OCI-LY3 (cell line): ENCODE data around the gene TTF2.

ENCODE experiments used
- H2AFZ ChIP-seq: fragments of 200-600, 300-600 bp; shearing (Covaris generic); 2 replicates; pipeline ENCODE4 v1.6.0; 2014; ENCODE audit warnings: antibody characterized with exemption, low read depth, low read length
- H3K27ac ChIP-seq: fragments of 200-600, 300-600 bp; sonication (generic); 2 replicates; pipeline ENCODE4 v1.5.1; 2014; ENCODE audit warnings: mild to moderate bottlenecking, low read length, moderate library complexity, mixed read lengths
- H3K27me3 ChIP-seq: fragments of 200-600, 300-600 bp; sonication (generic); 2 replicates; pipeline ENCODE4 v1.6.1; 2014; ENCODE audit warnings: low read depth, low read length, mixed read lengths
- H3K36me3 ChIP-seq: fragments of 200-600, 300-600 bp; sonication (generic); replicated peaks from 2 replicates; pipeline ENCODE3; 2014; ENCODE audit warnings: low read depth, low read length, mixed read lengths
- H3K4me1 ChIP-seq: fragments of 300-600, 200-600 bp; sonication (generic); 2 replicates; pipeline ENCODE4 v1.6.1; 2014; ENCODE audit warnings: low read length, mixed read lengths
- H3K4me2 ChIP-seq: fragments of 200-600, 300-600 bp; sonication (generic); 2 replicates; pipeline ENCODE4 v1.6.1; 2014; ENCODE audit warnings: low read length, mixed read lengths
- H3K4me3 ChIP-seq: fragments of 300-600, 200-600 bp; sonication (generic); 2 replicates; pipeline ENCODE4 v1.5.1; 2014; ENCODE audit warnings: antibody characterized with exemption, mild to moderate bottlenecking, low read length, moderate library complexity
- H3K79me2 ChIP-seq: fragments of 300-600, 200-600 bp; shearing (Covaris generic); 2 replicates; pipeline ENCODE4 v1.6.1; 2014; ENCODE audit warnings: mild to moderate bottlenecking, low read length, mixed read lengths
- H3K9ac ChIP-seq: fragments of 300-600, 200-600 bp; shearing (Covaris generic); 2 replicates; pipeline ENCODE4 v1.6.0; 2014; ENCODE audit warnings: mild to moderate bottlenecking, low read length, moderate library complexity
- H3K9me3 ChIP-seq: fragments of 200-600, 300-600 bp; shearing (Covaris generic); 2 replicates; pipeline ENCODE4 v1.6.1; 2014; ENCODE audit warnings: low read length, mixed read lengths; ENCODE audit not compliant: insufficient read depth
- H4K20me1 ChIP-seq: fragments of 200-600, 300-600 bp; sonication (generic); 2 replicates; pipeline ENCODE4 v1.6.1; 2016; ENCODE audit warnings: low read length, mixed read lengths; ENCODE audit not compliant: insufficient read depth
- EZH2phosphoT487 ChIP-seq: fragments of 200-600 bp; shearing (Covaris generic); IDR thresholded peaks from 2 replicates; pipeline ENCODE4 v1.6.1; 2018; ENCODE audit warnings: antibody characterized with exemption, mixed run types, low read depth
- TF ChIP-seq, protein P1 (sequence below): fragments of 200-600, 300-600 bp; sonication (generic); IDR thresholded peaks from 2 replicates; pipeline ENCODE4 v1.5.1; 2014; ENCODE audit warnings: antibody characterized with exemption, low read length, low read depth

The TTF2 gene

DNA sequence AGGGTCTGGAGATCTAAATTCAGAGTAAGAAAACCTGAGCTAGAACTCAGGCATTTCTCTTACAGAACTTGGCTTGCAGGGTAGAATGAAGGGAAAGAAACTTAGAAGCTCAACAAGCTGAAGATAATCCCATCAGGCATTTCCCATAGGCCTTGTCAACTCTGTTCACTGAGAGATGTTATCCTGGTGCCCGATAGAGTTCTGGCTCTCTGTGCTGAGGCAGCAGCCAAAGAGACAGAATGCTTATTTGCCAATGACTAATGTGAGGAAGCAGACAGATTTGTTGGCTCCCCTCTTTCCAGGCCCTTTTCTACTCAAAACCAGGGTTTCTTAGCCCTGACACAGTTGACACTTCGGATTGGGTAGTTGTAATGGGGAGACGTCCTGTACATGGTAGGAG, 83.7 kb downstream of the TTF2 start:
- Histone ChIP-seq H3K36me3 (no peaks in the 10 kb centered on the region), H3K4me2 (no peak overlapping the region), H3K4me3 (no peak overlapping the region), H3K27ac (no peak overlapping the region), H3K27me3 (peaks cover 9% of the 10 kb centered on the region; the same call in 1 of the 2 replicates), H3K9ac (no peak overlapping the region), H3K79me2 (no peaks in the 10 kb centered on the region), H2AFZ (no peak overlapping the region), H3K9me3 (no peaks in the 10 kb centered on the region), H3K4me1 (no peaks in the 10 kb centered on the region), H4K20me1 (no peaks in the 10 kb centered on the region)
- TF ChIP-seq, protein P1, sequence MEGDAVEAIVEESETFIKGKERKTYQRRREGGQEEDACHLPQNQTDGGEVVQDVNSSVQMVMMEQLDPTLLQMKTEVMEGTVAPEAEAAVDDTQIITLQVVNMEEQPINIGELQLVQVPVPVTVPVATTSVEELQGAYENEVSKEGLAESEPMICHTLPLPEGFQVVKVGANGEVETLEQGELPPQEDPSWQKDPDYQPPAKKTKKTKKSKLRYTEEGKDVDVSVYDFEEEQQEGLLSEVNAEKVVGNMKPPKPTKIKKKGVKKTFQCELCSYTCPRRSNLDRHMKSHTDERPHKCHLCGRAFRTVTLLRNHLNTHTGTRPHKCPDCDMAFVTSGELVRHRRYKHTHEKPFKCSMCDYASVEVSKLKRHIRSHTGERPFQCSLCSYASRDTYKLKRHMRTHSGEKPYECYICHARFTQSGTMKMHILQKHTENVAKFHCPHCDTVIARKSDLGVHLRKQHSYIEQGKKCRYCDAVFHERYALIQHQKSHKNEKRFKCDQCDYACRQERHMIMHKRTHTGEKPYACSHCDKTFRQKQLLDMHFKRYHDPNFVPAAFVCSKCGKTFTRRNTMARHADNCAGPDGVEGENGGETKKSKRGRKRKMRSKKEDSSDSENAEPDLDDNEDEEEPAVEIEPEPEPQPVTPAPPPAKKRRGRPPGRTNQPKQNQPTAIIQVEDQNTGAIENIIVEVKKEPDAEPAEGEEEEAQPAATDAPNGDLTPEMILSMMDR = no peak
- TF ChIP-seq EZH2phosphoT487 = no peak

- no peaks in the 10 kb centered on the region for H4K20me1 ChIP-seq
- no peak overlapping the region for H3K27ac ChIP-seq
- no peak overlapping the region for H3K4me3 ChIP-seq
- no peaks in the 10 kb centered on the region for H3K4me1 ChIP-seq
- H3K36me3 ChIP-seq = no peaks in the 10 kb centered on the region
- H3K79me2 ChIP-seq = no peaks in the 10 kb centered on the region
- no peaks in the 10 kb centered on the region for H3K9me3 ChIP-seq
- H2AFZ ChIP-seq = no peak overlapping the region
- no peak overlapping the region for H3K4me2 ChIP-seq
- no peak for TF ChIP-seq EZH2phosphoT487
- TF ChIP-seq, protein P1 = no peak
- no peak overlapping the region for H3K9ac ChIP-seq
- H3K27me3 ChIP-seq = peaks cover 9% of the 10 kb centered on the region; the same call in 1 of the 2 replicates
Observed at GRCh38 chr1:117146072-117146471, 85.9 kb downstream of the TTF2 start.

- no peak for TF ChIP-seq EZH2phosphoT487
- TF ChIP-seq, protein P1 = no peak
- Histone ChIP-seq H3K36me3 (no peaks in the 10 kb centered on the region), H3K4me2 (no peak overlapping the region), H3K9me3 (no peaks in the 10 kb centered on the region), H3K4me3 (no peak overlapping the region), H3K27me3 (peaks cover 9% of the 10 kb centered on the region; the same call in 1 of the 2 replicates), H3K27ac (no peak overlapping the region), H3K4me1 (no peaks in the 10 kb centered on the region), H3K9ac (no peak overlapping the region), H2AFZ (no peak overlapping the region), H4K20me1 (no peaks in the 10 kb centered on the region), H3K79me2 (no peaks in the 10 kb centered on the region)
Observed at GRCh38 chr1:117146575-117147340, 86.6 kb downstream of the TTF2 start.

GRCh38 chr1:117147341-117147831, 87.3 kb downstream of the TTF2 start:
- H3K4me2 ChIP-seq = no peak overlapping the region
- no peaks in the 10 kb centered on the region for H3K4me1 ChIP-seq
- no peak overlapping the region for H2AFZ ChIP-seq
- H3K4me3 ChIP-seq = no peak overlapping the region
- no peaks in the 10 kb centered on the region for H3K9me3 ChIP-seq
- no peak overlapping the region for H3K9ac ChIP-seq
- no peak for TF ChIP-seq EZH2phosphoT487
- TF ChIP-seq, protein P1 = no peak
- no peaks in the 10 kb centered on the region for H3K79me2 ChIP-seq
- H3K27me3 ChIP-seq = peaks cover 9% of the 10 kb centered on the region; the same call in 1 of the 2 replicates
- no peaks in the 10 kb centered on the region for H3K36me3 ChIP-seq
- no peaks in the 10 kb centered on the region for H4K20me1 ChIP-seq
- no peak overlapping the region for H3K27ac ChIP-seq
